Measurements from ENCODE around the gene SMCO3. TPM values are rescaled to one million over a fixed set of nuclear protein-coding genes. Genes with fewer than 3 reads are reported as not detected.

Gene SMCO3
- total RNA-seq, 1 experiment from 2014 or later = not detected

GRCh38 chr12:14858513-14858912 is 44.5 kb upstream of the SMCO3 start:
- ATAC-seq = no peak
- no peaks in the 10 kb centered on the region for H3K36me3 ChIP-seq (ENCODE audit: control insufficient read depth in 1 of 2, insufficient read depth in 2 of 2, low read length in 2 of 2)
- H3K27ac ChIP-seq (ENCODE audit: low read depth, low read length) = no peak overlapping the region
- no peak for TF ChIP-seq POLR2A (IDR thresholded peaks at IDR 0.05; ENCODE audit: borderline replicate concordance, extremely low read depth, insufficient read depth, insufficient read length)
- no peak for TF ChIP-seq ATF3 (IDR thresholded peaks at IDR 0.05)
- TF ChIP-seq ELF1 (IDR thresholded peaks at IDR 0.05; ENCODE audit: borderline replicate concordance, low read depth) = no peak
- no peak for TF ChIP-seq EZH2 (IDR thresholded peaks at IDR 0.05)
- TF ChIP-seq CBX3 (IDR thresholded peaks at IDR 0.05; ENCODE audit: low read depth) = no peak
- BruUV-seq (replicated peaks) = no TSS peak
- RAD21 ChIA-PET (ENCODE audit: low non-redundant PET in 1 of 2, low total read pairs in 2 of 2, uncharacterized antibody in 2 of 2, unreplicated experiment in 2 of 2) = no interaction called here
- H3K4me2 ChIP-seq (ENCODE audit: low read length) = no peak overlapping the region
- H2AFZ ChIP-seq (ENCODE audit: low read depth, low read length, poor library complexity, severe bottlenecking) = no peak overlapping the region
- CTCF ChIA-PET = no interaction called here
- H3K9me2 ChIP-seq (ENCODE audit: insufficient read depth) = no peaks in the 10 kb centered on the region
- H3K4me3 ChIP-seq (replicated peaks in 1 of 2; ENCODE audit: low read depth in 1 of 2, low read length in 2 of 2) = no peak overlapping the region
- POLR2A ChIA-PET = no interaction called here
- no peaks in the 10 kb centered on the region for H3K4me1 ChIP-seq (ENCODE audit: control insufficient read depth in 1 of 2, insufficient read depth in 2 of 2, low read length in 2 of 2)
- intact Hi-C loops (cut with micrococcal nuclease) = no loop called here
- no peak overlapping the region for H3K9ac ChIP-seq (ENCODE audit: low read length)
- no peak for DNase-seq (ENCODE audit: low read depth, low spot score)
- no peaks in the 10 kb centered on the region for H3K9me3 ChIP-seq (ENCODE audit: control insufficient read depth in 1 of 2, insufficient read depth in 1 of 2, low read depth in 1 of 2, low read length in 2 of 2)
- no peaks in the 10 kb centered on the region for H3K27me3 ChIP-seq (ENCODE audit: insufficient read depth, low read length)
- no peaks in the 10 kb centered on the region for H4K20me1 ChIP-seq (ENCODE audit: insufficient read depth)
- H3K79me2 ChIP-seq (ENCODE audit: insufficient read depth, low read length) = no peaks in the 10 kb centered on the region

- no peak overlapping the region for H3K27ac ChIP-seq (ENCODE audit: low read depth, low read length)
- RAD21 ChIA-PET (ENCODE audit: low non-redundant PET in 1 of 2, low total read pairs in 2 of 2, uncharacterized antibody in 2 of 2, unreplicated experiment in 2 of 2) = no interaction called here
- no peak overlapping the region for H3K4me3 ChIP-seq (replicated peaks in 1 of 2; ENCODE audit: low read depth in 1 of 2, low read length in 2 of 2)
- no peaks in the 10 kb centered on the region for H3K4me1 ChIP-seq (ENCODE audit: control insufficient read depth in 1 of 2, insufficient read depth in 2 of 2, low read length in 2 of 2)
- no peaks in the 10 kb centered on the region for H4K20me1 ChIP-seq (ENCODE audit: insufficient read depth)
- no peaks in the 10 kb centered on the region for H3K79me2 ChIP-seq (ENCODE audit: insufficient read depth, low read length)
- DNase-seq (ENCODE audit: low read depth, low spot score) (no peak), ATAC-seq (no peak)
- no peak overlapping the region for H3K9ac ChIP-seq (ENCODE audit: low read length)
- POLR2A ChIA-PET = no interaction called here
- H3K9me2 ChIP-seq (ENCODE audit: insufficient read depth) = no peaks in the 10 kb centered on the region
- no peaks in the 10 kb centered on the region for H3K36me3 ChIP-seq (ENCODE audit: control insufficient read depth in 1 of 2, insufficient read depth in 2 of 2, low read length in 2 of 2)
- no peaks in the 10 kb centered on the region for H3K27me3 ChIP-seq (ENCODE audit: insufficient read depth, low read length)
- no peak overlapping the region for H2AFZ ChIP-seq (ENCODE audit: low read depth, low read length, poor library complexity, severe bottlenecking)
- CTCF ChIA-PET = no interaction called here
- no peaks in the 10 kb centered on the region for H3K9me3 ChIP-seq (ENCODE audit: control insufficient read depth in 1 of 2, insufficient read depth in 1 of 2, low read depth in 1 of 2, low read length in 2 of 2)
- intact Hi-C loops (cut with micrococcal nuclease) = no loop called here
- no peak overlapping the region for H3K4me2 ChIP-seq (ENCODE audit: low read length)
- no TSS peak for BruUV-seq (replicated peaks)
- no peak for TF ChIP-seq EGR1 (IDR thresholded peaks at IDR 0.05; ENCODE audit: low read depth)
- TF ChIP-seq ZBTB33 (IDR thresholded peaks at IDR 0.05; ENCODE audit: extremely low read depth, insufficient replicate concordance, low read length) = no peak
- no peak for TF ChIP-seq FOSL1 (IDR thresholded peaks at IDR 0.05; ENCODE audit: low read depth)
- TF ChIP-seq POLR2A (IDR thresholded peaks at IDR 0.05; ENCODE audit: borderline replicate concordance, extremely low read depth, insufficient read depth, insufficient read length) = no peak
- no peak for TF ChIP-seq CBX3 (IDR thresholded peaks at IDR 0.05; ENCODE audit: low read depth)
- TF ChIP-seq SP1 (IDR thresholded peaks at IDR 0.05; ENCODE audit: low read depth) = no peak
- no peak for TF ChIP-seq ZFX (IDR thresholded peaks at IDR 0.05)
- no peak for TF ChIP-seq EZH2phosphoT487 (IDR thresholded peaks at IDR 0.05; ENCODE audit: borderline replicate concordance)
- TF ChIP-seq JUND (IDR thresholded peaks at IDR 0.05) = no peak
- no peak for TF ChIP-seq POLR2AphosphoS5 (IDR thresholded peaks at IDR 0.05; ENCODE audit: low read depth, low read length)
- no peak for TF ChIP-seq ATF3 (IDR thresholded peaks at IDR 0.05)
- TF ChIP-seq ZNF274 (IDR thresholded peaks at IDR 0.05; ENCODE audit: low read depth, low read length) = no peak
- no peak for TF ChIP-seq CEBPB (IDR thresholded peaks at IDR 0.05; ENCODE audit: low read depth)
- no peak for TF ChIP-seq MAX (IDR thresholded peaks at IDR 0.05)
- no peak for TF ChIP-seq CTCF (IDR thresholded peaks at IDR 0.05 in 2 of 3, conservative IDR thresholded peaks at IDR 0.05 in 1 of 3; ENCODE audit: borderline replicate concordance in 1 of 3, insufficient read depth in 1 of 3, low read depth in 2 of 3, low read length in 2 of 3)
- TF ChIP-seq EZH2 (IDR thresholded peaks at IDR 0.05) = no peak
Observed at GRCh38 chr12:14854586-14855183, 40.7 kb upstream of the SMCO3 start.
